Measurements from ENCODE around the gene PID1. TPM values are rescaled to one million over a fixed set of nuclear protein-coding genes. Genes with fewer than 3 reads are reported as not detected.

PID1 gene
- polyA plus RNA-seq, 12 donors: 18.8 to 51.2 (median 29.6) TPM; not detected in 1

DNA sequence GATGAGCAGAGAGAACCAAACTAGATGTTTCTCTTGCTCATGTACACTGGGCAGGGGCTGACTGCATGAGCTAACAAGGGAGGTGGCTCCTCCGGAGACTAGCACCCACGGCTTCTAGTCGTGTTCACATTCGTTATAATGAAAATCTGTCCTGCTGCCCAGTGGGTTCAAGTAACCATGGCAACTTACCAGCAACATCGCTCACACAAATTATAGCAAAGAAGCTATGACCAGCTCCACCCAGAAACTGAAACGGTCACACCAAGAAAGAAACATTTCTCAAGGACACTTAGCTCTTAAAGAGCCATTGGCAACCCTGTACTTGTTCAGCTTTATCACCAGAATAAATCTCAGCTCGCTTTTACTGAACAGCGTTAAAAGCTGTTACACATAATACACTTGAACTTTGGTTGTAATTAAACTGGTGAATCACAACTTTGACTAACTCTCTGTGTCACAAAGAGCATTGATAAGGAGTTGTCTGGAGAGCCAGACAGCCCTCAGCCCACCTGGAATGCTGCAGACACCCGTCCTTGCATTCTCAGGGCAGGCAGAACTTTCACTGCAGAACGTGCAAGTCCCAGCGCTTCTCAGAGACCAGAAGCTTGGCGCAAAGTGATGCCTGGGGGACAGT lies 141.2 kb downstream of the PID1 start:
- no peak for DNase-seq

GRCh38 chr2:229127471-229127870 lies 143.6 kb downstream of the PID1 start:
- DNase-seq: no peak

GRCh38 chr2:229126066-229126465 lies 145.0 kb downstream of the PID1 start:
- DNase-seq: peak; percentile 81

- no peak for DNase-seq
These were observed 147.0 kb downstream of the PID1 start for GRCh38 chr2:229124136-229124535.

GRCh38 chr2:229118927-229119326 lies 152.2 kb downstream of the PID1 start:
- DNase-seq: no peak

DNA sequence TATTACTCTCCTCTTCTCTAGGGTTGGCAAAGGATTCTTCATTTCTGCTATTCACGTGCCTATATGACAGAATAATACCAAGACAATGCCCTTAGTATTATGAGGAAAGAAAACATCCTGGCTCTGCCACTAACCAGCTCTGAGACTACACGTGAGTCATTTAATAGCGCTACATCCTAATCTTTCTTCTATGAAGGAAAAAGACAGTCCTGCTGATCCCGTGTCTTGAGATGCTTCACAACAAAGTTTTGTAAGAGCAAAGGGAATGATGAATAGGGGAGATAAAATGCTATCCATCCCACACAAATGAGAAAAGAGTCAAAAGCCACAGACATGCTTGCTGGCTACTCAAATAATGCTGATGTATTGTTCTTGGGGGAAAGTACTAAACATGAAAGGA lies 152.8 kb downstream of the PID1 start:
- no peak for DNase-seq

GRCh38 chr2:229111744-229112143 lies 159.3 kb downstream of the PID1 start:
- DNase-seq: no peak

- no peak for DNase-seq
These were observed 161.9 kb downstream of the PID1 start for GRCh38 chr2:229109195-229109594.

DNA sequence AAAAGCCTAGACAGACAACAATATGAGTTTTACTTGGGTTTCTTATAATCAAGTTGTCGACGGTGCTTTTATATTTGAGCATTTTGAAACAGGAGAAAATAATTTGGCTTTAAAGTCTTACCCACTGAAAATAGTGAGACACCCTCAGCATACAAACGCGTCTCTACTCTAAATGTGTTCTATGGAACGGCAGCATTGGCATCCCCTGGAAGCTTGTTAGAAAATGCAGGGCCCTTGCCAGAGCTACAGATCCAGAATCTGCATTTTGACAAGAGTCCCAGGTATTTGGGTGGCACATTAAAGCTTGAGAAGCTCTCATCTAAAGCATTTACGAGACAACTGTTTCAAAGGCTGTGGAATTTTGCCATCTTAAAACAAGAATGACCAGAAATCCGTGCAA lies 163.5 kb downstream of the PID1 start:
- DNase-seq: no peak

DNA sequence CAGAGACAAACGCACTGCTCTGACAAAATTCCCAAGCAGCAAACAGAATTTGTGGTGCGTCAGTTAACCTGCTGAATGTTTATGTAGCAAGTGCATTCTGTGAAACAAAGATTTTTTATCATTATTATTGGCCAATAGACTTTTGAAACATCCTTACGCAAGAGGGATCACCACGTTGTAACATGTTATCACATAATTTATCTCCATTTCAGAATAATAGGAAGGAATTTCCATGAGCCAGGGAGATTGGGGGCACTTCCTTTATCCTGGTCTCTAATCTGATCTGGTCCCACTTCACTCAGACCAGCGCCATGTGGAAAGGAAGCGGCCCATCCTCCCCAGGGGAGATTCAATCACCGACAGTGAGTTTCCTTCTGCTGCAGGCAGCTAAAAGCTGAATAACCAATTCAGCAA lies 166.1 kb downstream of the PID1 start:
- no peak for DNase-seq

DNA sequence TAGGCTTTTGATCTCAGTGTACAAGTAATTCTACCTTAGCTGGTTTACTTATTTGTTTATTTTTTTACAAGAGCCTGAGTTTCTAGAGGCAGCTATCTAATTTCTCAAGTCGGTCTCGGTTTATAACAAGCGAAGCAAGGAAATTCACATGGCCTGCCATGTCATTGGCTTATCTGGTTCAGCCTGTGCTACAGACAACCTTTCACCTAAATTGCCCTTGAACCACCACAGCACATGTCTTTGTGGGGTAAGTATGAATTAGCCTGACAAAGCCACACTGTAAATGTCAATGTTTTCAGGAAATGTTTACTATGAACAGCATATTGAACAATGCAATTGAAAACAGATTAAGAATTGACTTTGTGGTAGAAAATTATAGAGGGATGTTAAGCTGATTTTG lies 167.1 kb downstream of the PID1 start:
- no peak for DNase-seq

DNA sequence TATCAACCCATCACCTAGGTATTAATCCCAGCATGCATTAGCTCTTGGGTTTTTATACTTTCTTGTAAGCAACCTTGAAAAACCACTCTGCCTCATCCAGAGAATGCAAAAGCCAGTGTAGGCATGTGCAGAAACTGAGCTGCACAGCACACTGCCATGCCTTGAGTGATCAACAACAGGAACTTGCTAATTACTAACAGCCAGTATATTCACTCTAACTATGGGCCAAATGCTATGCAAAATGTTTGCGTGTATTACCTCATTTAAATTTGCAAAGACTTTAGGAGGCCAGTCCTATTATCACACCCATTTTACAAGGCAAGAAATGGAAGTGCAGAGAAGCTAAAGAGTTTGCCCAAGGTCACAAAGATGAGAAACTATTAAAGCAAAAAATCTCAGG lies 169.8 kb downstream of the PID1 start:
- DNase-seq: no peak

- DNase-seq: no peak
These were observed 171.9 kb downstream of the PID1 start for GRCh38 chr2:229099231-229099630.

GRCh38 chr2:229098801-229099200 lies 172.3 kb downstream of the PID1 start:
- DNase-seq: no peak

DNA sequence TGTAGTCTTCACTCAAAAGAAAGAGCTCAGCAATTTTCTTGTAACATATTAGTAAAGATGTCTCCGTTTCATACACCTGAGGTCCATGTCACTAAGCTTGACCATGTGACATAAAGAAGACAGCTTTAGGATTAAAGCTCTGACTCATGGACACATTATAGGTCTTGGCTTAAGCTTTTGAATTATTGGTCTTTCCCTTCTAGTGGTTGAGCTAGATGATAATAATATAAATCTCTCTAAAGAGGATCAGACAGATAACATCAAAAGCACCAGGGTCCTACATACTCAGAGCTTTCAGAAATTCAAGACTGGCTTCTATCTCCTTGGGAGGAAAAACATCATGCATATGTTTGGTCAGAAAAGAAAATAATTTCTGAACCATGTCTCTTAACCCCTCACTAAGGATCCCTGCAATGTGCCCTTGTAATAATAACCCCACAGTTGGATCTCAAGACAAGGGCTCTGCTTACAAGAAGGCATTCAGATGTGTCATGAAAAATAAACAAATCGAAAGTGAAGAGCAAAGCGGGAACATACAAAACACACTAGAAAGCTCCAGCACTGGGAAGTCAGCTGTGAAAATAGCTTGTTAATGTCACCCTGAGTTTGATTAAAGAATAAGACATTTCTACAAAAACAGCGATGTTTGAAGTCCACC lies 174.5 kb downstream of the PID1 start:
- no peak for DNase-seq

DNA sequence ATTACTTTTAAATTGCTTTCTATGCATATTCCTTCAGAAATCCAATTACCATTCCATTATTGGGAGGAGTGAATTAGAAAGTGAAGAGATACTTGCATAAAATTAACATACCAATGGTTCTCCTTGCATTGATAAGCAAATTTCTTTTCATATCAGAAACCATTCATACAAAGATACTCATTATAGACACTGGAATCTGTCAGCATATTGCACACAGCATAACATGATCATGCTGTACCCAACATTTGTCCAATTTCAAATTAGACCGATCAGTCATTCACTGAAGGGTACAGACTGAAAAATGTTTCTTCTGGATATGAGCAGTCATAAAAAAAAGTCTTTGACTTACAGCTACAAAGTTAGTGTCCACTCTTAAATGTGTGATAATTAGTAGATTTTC lies 175.6 kb downstream of the PID1 start:
- no peak for DNase-seq

GRCh38 chr2:229090225-229090624 lies 180.9 kb downstream of the PID1 start:
- no peak for DNase-seq

DNA sequence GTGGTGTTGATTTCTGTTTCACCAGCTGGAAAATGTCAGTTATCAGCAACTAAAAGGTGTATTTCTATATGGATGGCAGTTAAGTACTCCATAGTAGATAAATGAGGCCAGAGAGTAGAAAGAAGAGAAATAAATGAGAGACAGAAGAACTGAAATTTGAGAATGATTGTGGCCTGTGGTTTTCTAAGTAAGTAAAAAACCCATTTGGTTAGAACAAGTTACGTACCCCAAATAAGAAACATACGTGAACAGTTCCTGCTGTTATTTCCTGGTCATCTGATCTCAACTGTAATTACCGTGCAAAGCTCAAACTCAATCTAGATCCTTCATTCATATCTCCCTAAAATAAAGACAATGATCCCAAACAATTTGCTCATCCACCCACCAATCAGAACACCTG lies 181.3 kb downstream of the PID1 start:
- DNase-seq: no peak

DNA sequence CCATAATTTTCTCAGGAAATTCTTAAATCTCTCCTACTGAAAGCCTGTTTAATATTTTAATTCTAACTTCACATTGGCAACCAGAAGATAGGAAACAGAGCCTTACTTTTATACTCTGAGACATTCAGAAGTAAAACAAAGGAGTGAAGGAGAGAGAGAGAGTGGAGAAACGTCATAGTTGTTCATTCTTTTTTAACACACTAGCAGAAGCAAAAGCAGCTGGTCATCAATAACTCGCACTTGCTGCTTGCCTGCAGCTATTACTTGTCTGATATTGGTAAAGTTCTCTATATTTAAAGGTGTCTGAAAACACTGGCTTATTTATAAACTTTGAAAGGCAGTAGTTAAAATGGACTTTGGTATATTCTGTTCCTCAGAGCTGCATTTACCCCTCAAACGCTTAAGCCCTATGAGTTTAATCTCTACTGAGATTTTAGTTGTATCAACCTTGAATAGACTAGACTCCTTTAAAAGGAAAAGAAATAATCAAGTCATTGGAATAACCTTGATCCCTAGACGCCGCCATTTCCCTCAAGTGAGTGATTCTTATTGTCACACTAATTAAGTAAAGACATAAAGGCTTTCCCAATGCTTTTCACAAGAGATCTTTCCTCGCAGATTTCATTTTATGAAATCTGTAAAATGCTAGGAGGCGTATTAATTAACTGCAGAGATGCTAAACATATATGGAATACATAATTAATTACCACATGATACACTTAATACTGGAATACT lies 182.0 kb downstream of the PID1 start:
- no peak for DNase-seq

- DNase-seq: no peak
These were observed 182.6 kb downstream of the PID1 start for GRCh38 chr2:229088517-229088913.

GRCh38 chr2:229087843-229088516 lies 183.1 kb downstream of the PID1 start:
- no peak for DNase-seq

GRCh38 chr2:229087267-229087666 lies 183.8 kb downstream of the PID1 start:
- DNase-seq: no peak

GRCh38 chr2:229085439-229085838 lies 185.6 kb downstream of the PID1 start:
- no peak for DNase-seq
